Measurements from ENCODE around the gene LEFTY1. TPM values are rescaled to one million over a fixed set of nuclear protein-coding genes. Genes with fewer than 3 reads are reported as not detected.

Gene LEFTY1
- total RNA-seq, 4 donors from 2014 or later, result 1.5 to 15.6 (median 5.6) TPM

GRCh38 chr1:225896937-225897549, 8.1 kb upstream of the LEFTY1 start:
- no peaks in the 10 kb centered on the region for H3K9me3 ChIP-seq
- no peak for TF ChIP-seq POLR2A (IDR thresholded peaks at IDR 0.05)
- TF ChIP-seq, protein P1, sequence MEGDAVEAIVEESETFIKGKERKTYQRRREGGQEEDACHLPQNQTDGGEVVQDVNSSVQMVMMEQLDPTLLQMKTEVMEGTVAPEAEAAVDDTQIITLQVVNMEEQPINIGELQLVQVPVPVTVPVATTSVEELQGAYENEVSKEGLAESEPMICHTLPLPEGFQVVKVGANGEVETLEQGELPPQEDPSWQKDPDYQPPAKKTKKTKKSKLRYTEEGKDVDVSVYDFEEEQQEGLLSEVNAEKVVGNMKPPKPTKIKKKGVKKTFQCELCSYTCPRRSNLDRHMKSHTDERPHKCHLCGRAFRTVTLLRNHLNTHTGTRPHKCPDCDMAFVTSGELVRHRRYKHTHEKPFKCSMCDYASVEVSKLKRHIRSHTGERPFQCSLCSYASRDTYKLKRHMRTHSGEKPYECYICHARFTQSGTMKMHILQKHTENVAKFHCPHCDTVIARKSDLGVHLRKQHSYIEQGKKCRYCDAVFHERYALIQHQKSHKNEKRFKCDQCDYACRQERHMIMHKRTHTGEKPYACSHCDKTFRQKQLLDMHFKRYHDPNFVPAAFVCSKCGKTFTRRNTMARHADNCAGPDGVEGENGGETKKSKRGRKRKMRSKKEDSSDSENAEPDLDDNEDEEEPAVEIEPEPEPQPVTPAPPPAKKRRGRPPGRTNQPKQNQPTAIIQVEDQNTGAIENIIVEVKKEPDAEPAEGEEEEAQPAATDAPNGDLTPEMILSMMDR (IDR thresholded peaks at IDR 0.05), result no peak

DNA sequence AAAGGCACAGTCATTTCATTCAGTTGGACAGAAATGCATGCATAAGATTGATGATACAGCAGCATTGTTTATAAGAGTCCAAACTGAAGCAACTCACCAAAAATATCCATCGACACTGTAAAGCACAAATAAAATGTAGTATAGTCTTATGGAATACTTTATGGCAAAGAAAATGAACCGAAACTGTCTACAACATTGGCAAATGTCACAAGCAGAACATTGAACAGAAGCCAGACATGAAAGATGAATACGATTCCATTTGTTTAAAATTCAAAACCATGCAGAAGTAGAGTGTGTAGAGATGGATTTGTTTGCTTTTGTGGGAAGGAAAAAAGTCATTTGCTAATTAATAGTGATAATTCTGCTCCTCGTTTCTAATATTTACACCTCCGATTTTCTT, 7.5 kb upstream of the LEFTY1 start:
- H3K4me1 ChIP-seq, result peaks cover 0 to 18% (median 14%) of the 10 kb centered on the region in 4 donors
- DNase-seq, result no peak
- peak overlapping the region in 2 of 4 donors; percentile 63 to 75 for H3K27ac ChIP-seq
- no peaks in the 10 kb centered on the region for H3K27me3 ChIP-seq
- H3K36me3 ChIP-seq, result no peaks in the 10 kb centered on the region
- no peak overlapping the region for H3K4me3 ChIP-seq
- no peaks in the 10 kb centered on the region for H3K9me3 ChIP-seq
- no peak for TF ChIP-seq POLR2A (IDR thresholded peaks at IDR 0.05)
- TF ChIP-seq, protein P1 (IDR thresholded peaks at IDR 0.05), result no peak

More at GRCh38 chr1:225896937-225897549, 8.1 kb upstream of the LEFTY1 start:
- peak in 2 of 3 donors; percentile 79 to 85 for DNase-seq
- H3K27me3 ChIP-seq, result no peaks in the 10 kb centered on the region
- peaks cover 0 to 18% (median 14%) of the 10 kb centered on the region in 4 donors for H3K4me1 ChIP-seq
- peak overlapping the region in 2 of 4 donors; percentile 63 to 75 for H3K27ac ChIP-seq
- no peaks in the 10 kb centered on the region for H3K36me3 ChIP-seq
- no peak overlapping the region for H3K4me3 ChIP-seq

- Histone ChIP-seq H3K4me3 (no peak overlapping the region), H3K9me3 (no peaks in the 10 kb centered on the region), H3K4me1 (peaks cover 0 to 41% (median 6%) of the 10 kb centered on the region in 4 donors), H3K36me3 (no peaks in the 10 kb centered on the region), H3K27me3 (no peaks in the 10 kb centered on the region), H3K27ac (no peak overlapping the region)
- DNase-seq, result no peak
- no peak for TF ChIP-seq POLR2A (IDR thresholded peaks at IDR 0.05)
- TF ChIP-seq, protein P1 (IDR thresholded peaks at IDR 0.05), result no peak
These were observed 3.4 kb upstream of the LEFTY1 start for GRCh38 chr1:225892307-225892706.

GRCh38 chr1:225891229-225891972, 2.5 kb upstream of the LEFTY1 start:
- H3K4me3 ChIP-seq, result no peak overlapping the region
- TF ChIP-seq, protein P1 (IDR thresholded peaks at IDR 0.05), result no peak
- TF ChIP-seq POLR2A (IDR thresholded peaks at IDR 0.05), result no peak
- no peaks in the 10 kb centered on the region for H3K36me3 ChIP-seq
- H3K27me3 ChIP-seq, result no peaks in the 10 kb centered on the region
- no peaks in the 10 kb centered on the region for H3K9me3 ChIP-seq
- H3K4me1 ChIP-seq, result peaks cover 0 to 34% (median 2%) of the 10 kb centered on the region in 4 donors
- peak overlapping the region in 2 of 4 donors; percentile 1 to 39 for H3K27ac ChIP-seq
- no peak for DNase-seq

GRCh38 chr1:225890346-225891228, 1.6 kb upstream of the LEFTY1 start:
- H3K27ac ChIP-seq, result peak overlapping the region in 2 of 4 donors; percentile 1 to 39
- H3K36me3 ChIP-seq, result no peaks in the 10 kb centered on the region
- no peaks in the 10 kb centered on the region for H3K27me3 ChIP-seq
- TF ChIP-seq POLR2A (IDR thresholded peaks at IDR 0.05), result no peak
- TF ChIP-seq, protein P1 (IDR thresholded peaks at IDR 0.05), result no peak
- H3K9me3 ChIP-seq, result no peaks in the 10 kb centered on the region
- peaks cover 0 to 34% (median 0%) of the 10 kb centered on the region in 4 donors for H3K4me1 ChIP-seq
- H3K4me3 ChIP-seq, result no peak overlapping the region
- no peak for DNase-seq

All from Peyer's patch (tissue), 4 donors.